HS-27A (cell line): Measurements from ENCODE around the gene CYP4F12.

Experiments
- DNase-seq: peaks from one replicate; pipeline ENCODE4 v3.0.0-alpha.2; 2012; ENCODE audit warnings: low read depth, missing footprints

Gene CYP4F12, protein sequence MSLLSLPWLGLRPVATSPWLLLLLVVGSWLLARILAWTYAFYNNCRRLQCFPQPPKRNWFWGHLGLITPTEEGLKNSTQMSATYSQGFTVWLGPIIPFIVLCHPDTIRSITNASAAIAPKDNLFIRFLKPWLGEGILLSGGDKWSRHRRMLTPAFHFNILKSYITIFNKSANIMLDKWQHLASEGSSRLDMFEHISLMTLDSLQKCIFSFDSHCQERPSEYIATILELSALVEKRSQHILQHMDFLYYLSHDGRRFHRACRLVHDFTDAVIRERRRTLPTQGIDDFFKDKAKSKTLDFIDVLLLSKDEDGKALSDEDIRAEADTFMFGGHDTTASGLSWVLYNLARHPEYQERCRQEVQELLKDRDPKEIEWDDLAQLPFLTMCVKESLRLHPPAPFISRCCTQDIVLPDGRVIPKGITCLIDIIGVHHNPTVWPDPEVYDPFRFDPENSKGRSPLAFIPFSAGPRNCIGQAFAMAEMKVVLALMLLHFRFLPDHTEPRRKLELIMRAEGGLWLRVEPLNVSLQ

DNA sequence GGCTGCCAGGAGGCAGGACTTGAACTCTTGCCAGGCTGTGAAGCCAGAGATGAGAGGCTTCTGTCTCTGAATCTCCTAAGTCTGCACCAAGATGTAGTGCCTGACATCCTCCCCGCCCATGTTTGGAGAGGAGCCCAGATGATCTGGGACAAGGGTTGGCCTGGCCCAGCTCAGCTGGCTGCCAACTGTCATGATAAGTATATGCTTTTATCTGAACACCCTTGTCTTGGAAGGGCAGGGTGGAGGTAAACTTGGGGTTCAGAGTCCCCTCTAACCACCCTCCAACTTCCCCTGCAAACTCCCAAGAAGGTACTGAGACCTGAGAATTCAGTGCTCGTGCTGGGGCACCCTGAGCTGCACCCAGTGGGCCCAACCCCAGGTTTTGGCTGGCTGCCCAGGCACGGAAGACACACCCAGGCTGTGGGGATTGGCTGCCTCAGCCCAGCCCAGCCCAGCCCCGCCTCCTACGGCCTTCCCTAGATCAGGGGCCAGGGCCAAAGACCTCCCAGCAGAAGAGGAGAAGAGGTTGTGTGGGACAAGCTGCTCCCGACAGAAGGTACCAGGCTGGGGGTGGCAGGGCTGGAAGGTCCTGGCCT is at the start of gene CYP4F12:
Gene CYP4F12, plus strand, starts transcription at position 508 of the 596 bp plus-strand sequence. CDS start 443 bp downstream, outside the sequence.
- DNase-seq = no peak

DNA sequence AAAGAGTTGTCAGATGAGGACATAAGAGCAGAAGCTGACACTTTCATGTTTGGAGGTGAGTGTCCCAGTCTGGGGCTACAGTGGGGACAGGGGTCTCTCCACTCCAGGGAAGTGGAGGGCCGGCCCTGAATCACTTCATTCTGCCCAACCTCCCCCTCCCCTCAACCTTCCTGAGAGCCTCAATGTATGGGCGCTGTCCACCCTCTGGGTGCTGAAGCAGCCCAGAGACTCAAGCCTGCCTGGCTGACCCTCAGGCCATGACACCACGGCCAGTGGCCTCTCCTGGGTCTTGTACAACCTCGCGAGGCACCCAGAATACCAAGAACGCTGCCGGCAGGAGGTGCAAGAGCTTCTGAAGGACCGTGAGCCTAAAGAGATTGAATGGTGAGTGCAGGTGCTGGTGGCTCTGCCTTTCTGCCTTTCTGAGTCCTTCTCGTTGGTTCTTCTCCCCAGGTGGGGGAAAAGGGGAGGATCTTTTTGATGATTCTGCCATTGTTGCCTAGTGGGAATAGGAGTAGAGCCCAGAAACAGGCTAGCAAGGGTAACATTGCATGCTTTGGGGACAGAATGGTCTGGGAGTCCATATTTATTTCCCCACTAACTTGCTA is 49.1 kb upstream of the CYP4F12 start:
- DNase-seq = no peak

DNA sequence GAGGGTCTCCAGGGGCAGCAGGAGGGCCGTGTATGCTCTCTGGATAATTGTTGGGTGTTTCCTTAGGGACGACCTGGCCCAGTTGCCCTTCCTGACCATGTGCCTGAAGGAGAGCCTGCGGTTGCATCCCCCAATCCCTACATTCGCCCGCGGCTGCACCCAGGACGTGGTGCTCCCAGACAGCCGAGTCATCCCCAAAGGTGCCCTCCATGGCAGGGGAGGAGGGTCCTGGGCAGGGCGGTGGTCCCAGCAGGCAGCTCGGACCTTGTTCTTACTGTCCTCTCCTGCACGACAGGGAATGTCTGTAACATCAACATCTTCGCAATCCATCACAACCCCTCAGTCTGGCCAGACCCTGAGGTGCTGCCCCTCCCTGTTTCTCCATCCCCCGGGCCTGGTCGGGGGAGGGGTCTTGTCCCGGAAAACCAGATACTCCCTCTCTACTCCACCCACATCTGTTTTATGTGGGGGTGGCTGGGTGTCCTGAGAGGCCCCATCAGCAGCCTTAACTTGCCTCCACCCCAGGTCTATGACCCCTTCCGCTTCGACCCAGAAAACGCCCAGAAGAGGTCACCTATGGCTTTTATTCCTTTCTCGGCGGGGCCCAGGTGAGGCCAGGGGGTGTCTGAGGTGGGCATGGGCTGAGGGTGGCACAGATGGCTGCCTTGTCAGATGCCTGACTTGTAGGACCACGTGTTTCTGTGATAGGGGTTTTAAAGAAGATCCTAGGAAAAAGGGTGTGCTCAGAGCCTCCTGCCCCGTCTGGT is 44.5 kb upstream of the CYP4F12 start:
- no peak for DNase-seq

DNA sequence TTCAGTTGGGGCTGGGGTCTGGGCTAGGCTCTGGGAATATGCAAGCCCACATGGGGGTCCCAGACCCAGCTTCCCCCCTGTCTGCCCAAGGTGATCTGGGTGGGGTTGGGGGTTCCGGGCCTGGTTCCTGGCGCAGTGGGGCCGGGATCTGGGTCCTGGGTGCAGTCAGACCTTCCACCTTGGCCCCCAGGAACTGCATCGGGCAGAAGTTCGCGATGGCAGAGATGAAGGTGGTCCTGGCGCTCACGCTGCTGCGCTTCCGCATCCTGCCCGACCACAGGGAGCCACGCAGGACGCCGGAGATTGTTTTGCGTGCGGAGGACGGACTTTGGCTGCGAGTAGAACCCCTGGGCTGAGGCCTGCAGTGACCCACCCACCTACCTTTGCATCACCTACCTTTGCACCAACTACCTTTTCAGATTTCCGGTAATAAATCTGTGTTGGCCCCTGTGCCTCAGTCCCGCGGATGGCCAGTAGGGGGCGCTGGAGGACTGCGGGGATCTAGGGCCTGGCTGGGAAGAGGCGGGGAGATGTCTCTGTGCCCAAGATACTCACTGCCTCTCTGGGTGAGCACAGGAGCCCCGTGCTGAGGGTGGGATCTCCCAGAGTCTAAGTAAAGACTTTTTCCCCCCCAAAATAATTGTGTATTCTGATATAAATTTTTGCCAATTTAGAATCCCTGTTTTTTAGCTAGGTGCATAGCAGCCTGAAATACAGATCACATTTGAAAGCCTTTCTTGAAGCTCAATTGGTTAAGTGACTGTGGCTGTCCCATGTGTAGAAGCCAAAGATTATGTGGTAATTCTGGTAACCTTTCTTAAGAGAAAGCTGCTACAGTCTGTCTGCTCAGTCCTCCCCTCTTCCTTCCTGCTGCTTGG is 43.6 kb upstream of the CYP4F12 start:
- DNase-seq = no peak

DNA sequence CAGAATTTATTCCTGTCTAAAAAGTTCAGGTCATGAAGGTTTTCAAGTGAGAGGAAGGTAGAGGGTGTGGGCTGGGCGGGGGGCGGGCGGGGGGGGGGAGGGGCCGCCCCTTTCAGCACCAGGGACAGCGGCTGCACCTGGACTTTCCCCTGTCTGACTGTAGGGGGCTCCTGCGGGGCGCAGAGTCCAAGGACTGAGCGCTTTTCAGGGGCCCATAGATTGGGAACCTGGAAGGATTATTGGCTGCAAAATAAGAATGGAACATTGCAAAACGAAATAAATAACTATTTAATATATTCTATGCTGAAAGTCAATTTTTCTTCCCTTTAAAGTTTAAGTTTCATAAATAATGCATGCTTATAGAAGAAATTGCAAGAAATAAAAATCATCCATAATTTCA is 41.1 kb upstream of the CYP4F12 start:
- DNase-seq = no peak

DNA sequence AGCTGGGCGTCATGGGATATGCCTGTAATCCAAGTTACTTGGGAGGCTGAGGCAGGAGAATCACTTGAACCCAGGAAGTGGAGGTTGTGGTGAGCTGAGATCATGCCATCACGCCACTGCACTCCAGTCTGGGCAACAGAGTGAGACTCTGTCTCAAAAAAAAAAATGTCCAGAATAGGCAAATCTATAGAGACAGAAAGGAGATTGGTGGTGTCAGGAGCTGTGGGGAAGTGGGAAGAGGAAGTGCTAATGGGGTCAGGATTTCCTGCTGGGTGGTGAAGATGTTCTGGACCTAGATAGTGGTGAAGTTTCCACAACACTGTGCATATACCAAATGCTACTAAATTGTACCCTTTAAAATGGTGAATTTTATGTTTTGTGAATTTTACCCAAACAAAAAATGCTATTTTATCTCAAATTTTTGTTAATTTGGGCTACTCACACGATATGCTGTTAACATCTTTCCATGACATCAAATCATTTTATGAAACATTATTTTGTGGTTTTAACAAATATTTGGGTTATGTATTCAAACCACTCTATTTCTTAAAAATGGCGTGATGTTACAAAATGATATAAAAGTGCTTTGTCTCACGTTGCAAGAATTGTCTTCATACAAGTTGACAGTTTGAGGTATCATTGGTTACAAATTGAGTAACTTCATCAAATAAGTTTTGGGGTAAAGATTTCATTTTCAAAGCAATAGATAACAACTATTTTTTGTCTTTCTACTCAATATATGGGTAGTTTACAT is 39.6 kb upstream of the CYP4F12 start:
- DNase-seq = no peak

DNA sequence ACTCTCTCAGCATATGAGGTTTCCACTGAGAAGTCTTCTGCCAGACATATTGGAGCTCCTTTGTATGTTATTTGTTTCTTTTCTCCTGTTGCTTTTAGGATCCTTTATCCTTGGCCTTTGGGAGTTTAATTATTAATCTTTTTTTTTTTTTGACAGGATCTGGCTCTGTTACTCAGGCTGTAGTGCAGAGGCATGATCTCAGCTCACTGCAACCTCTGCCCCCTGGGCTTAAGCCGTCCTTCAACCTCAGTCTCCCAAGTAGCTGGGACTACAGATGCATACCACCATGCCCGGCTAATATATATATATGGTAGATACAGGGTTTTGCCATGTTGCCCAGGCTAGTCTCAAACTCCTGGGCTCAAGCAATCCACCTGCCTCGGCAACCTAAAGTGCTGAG is 38.8 kb upstream of the CYP4F12 start:
- DNase-seq = no peak

DNA sequence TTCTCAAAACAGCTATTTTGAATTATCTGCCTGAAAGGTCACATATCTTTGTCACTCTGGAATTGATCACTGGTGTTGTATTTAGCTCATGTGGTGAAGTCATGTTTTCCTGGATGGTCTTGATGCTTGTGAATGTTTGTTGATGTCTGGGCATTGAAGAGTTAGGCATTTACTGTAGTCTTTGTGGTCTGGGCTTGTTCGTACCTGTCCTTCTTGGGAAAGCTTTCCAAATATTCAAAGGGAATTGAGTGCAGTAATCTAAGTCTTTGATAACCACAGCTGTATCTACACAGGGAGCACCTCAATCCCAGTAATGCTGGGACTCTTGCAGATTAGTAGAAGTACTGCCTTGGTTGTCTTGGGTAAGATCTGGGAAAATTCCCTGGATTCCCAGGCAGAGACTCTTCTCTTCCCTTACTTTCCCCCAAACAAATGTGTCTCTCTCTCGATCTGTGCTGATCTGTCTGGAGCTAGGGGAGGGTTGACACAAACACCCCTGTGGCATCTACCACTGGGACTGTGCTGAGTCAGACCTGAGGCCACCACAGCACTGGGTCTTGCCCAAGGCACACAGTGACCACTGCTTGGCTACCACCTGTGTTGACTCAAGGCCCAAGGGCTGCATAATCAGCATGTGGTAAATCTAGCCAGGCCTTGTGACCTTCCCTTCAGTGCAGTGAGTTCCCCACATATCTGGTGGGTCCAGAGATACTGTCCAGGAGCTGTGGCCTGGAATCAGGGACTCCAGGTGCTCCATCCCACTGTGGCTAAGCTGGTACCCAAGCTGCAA is 37.7 kb upstream of the CYP4F12 start:
- no peak for DNase-seq

DNA sequence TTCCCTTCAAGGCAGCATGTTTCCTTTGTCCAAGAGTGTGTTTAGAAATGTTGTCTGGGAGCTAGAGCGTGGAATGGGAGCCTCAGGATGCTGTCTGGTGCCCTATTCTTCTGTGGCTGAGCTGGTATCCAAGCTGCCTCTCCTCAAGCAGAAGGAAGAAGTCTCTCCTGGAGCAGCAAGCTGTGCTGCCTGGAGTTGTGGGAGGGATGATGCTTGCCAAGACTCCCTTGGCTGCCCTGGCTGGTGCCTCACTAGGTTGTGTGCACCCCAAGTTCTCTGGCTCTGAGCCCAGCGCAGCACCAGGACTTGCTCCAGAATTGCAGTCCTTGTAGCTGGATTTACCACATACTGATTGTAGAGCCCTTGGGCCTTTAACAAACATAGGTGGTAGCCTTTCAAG is 36.9 kb upstream of the CYP4F12 start:
- no peak for DNase-seq

DNA sequence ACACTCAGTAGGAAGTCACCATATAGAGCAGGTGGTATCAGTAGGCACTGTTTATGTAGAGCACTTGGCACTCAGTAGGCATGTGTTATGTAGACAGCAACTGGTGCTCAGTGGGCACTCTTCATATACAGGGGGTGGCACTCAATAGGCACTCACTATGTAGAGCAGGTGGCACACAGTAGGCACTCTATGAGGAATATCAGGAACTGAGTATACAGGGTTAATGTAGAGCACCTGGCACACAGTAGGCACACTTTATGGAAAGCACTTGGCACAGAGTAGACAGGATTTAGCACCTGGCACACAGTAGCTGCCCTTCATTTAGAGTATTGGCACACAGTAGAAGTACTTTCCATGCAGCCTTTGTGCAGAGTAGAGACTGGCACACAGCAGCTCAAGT is 33.3 kb upstream of the CYP4F12 start:
- DNase-seq = no peak

DNA sequence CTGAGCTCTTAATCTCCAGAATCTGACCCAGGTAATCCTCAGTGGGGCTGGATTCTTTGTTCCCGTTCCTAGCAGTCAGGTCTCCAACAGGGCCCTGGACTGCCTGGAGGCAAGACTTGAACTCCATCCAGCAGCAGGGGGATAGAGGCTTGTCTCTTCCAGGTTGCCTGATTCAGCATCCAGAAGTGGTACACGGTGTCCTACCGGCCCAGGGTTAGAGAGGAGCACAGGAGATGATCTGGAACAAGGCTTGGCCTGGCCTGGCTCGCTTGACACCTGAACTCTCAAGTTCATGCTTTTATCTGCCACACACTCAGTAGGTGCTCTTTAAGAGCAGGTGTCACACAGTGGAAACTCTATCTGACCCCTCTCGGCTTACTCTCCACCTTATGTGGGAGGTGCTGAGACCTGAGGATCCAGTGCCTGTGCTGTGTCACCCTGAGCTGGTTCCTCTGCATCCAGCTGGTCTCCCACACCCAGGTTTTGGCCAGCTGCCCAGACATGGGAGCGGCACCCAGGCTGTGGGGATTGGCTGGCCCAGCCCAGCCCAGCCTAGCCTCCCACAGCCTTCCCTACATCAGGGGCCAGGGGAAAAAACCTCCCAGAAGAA is 32.5 kb upstream of the CYP4F12 start, which contains the start of gene CYP4F3:
Gene CYP4F3, plus strand, starts transcription at position 604 of the 610 bp plus-strand sequence. CDS start 519 bp downstream, outside the sequence.
- DNase-seq = no peak

DNA sequence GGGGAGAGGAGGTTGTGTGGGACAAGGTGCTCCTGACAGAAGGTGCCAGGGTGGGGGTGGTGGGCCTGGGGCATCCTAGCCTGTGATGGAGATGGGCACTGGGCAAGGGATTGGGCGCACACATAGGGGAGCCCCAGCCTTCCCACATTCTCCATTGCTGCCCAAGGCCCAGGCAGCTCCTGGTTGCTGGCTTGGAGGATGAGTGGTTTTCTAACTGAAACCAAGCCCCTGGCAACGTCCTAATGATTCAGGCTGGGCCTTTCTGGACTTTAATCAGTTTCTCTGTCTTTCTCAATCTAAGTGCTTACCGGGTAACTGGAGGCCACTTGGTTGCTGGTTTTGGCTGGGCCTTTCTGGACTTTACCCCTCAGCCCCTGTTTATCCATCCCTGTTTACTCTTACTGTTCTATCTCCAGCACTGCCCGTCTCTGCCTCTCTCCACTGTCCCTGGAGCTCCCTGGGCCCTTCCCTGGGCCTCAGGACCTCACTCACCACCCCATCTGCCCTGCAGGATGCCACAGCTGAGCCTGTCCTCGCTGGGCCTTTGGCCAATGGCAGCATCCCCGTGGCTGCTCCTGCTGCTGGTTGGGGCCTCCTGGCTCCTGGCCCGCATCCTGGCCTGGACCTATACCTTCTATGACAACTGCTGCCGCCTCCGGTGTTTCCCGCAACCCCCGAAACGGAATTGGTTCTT is 31.8 kb upstream of the CYP4F12 start:
- DNase-seq = no peak

DNA sequence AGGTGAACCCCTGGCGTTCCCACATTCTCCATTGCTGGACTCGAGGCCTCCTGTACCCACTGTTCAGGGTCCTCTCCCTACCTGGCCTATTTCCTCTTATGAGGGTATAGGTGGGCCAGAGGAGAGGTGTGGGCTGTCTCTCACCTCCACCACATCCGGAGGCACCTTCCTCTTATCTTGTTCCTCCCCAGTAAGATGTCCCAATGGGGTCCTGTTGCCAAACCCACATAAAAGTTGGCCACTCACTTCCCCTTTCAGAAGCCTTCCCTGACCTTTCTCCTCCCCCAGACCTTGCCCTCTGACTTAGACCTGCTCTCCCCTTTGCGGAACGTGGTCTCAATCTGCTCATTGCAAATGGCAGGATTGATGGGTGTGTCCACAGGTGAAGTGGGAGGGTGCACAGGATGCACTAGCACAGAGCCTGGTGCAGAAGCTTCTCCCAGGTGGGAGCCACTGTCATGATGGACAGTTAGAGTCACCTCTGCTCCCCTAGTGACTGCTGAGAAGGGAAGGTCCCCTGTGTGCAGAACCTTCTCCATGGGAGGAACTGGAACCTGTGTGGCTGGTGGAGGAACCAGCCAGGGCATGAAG is 30.9 kb upstream of the CYP4F12 start:
- no peak for DNase-seq

DNA sequence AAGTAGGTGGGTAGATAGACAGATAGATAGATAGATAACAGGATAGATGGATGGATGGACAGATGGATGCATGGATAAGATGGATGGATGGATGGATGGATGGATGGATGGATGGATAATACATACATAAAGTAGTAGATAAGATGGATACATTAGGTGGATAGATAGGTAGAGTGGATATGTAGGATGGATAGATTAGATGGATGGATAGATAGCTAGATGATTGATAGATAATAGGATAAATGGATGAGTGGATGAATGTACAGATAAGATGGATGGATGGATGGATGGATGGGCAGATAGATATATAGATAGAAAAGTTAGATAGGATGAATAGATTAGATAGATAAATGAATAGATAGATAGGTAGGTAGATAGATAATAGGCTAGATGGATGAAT is 30.1 kb upstream of the CYP4F12 start:
- DNase-seq = no peak

DNA sequence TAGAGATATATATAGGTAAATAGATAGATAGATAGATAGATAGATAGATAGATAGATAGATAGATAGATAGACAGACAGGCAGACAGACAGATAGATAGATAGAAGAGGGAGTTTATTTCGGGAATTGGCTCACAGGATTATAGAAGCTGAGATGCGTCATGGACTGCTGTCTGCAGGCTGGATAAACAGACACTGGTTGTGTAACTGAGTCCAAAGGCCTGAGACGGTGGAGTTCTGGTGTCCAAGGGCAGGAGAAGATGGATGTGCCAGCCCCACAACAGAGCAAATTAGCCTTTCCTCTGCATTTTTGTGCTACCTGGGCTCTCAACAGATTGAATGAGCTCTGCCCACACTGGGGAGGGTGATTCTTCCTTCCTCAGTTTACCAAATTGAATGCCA is 29.5 kb upstream of the CYP4F12 start:
- no peak for DNase-seq

DNA sequence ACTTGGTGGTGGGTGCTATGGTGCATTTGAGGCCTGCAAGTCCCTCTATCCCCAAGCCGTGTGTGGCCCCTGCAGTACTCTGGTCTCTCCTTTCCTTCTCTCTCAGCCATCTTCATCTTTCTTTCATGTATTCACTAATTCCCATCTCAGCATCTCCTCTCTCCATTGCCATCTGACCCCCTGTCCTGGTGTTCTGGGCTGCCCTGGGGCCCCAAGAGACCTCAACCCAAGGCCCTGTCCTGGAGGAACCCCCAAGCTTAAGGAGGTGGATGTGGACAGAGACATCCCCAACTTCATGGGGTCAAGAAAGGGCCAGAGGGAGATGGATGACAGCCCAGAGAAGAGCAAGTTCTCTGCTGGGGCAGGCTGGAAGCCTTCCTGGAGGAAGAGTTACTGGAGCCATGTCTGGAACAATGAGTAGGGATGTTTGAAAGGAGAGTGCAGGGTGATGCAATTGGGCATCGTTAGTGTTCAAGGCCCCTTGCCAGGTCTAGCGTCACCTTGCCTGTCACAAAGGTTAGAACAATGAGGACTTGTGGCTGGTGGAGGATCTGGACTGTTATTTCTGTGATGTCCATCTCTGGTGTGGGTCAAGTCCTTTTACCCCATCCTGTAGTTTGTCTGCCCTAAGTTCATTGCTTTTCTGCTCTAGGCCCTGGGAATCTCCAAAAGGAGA is 28.7 kb upstream of the CYP4F12 start:
- DNase-seq = no peak

DNA sequence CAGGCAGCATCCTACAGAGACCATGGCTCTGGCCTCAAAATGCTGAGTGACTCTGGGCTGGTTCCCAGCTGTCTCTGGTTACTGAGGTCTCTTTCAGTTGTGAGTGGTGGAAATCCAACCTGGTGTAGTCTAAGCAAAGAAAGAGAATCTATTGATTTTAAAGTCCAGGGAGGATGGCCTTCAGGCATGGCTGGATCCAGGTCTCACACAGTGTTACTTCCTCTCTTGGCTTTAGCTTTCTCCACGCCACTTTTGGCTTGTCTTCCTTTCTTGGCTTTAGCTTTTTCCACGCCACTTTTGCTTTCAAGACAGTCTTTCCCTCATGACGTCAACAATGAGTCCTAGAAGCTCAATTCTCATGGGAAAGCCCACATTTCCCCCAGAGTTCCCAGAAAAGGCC is 28.1 kb upstream of the CYP4F12 start:
- DNase-seq = no peak

DNA sequence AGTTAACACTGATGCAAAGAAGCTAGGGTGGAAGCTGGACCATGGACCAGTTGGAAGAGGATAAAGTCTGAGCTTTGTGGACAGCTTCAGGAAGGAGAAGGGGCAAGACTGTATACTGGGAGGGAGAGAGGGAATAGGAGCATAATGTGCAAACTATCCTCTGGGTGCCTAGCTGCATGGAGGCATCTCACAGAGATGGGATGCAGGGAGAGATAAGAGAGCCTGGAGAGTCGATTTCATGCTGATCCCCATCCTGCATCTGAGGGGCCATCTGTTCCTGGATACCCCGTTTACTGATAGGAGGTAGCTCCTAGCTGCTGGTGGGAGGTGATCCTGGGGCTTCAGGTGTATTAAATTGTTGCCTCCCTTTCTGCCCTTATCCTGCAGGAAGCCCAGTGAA is 23.4 kb upstream of the CYP4F12 start:
- DNase-seq = no peak
